Stimulated activated CD8-positive, alpha-beta memory T cell treated with anti-CD3 and anti-CD28 coated beads, Interleukin-4, amount 100 ng/mL, for 1 hour (primary cell): ENCODE results near the gene MRPS12.

Experiments used
- DNase-seq, 2 donors: peaks; one replicate each; pipeline ENCODE4 v3.0.0-alpha.2; 2020; ENCODE audit warnings: low read depth in 2 of 2, low spot score in 1 of 2

MRPS12 gene

DNA sequence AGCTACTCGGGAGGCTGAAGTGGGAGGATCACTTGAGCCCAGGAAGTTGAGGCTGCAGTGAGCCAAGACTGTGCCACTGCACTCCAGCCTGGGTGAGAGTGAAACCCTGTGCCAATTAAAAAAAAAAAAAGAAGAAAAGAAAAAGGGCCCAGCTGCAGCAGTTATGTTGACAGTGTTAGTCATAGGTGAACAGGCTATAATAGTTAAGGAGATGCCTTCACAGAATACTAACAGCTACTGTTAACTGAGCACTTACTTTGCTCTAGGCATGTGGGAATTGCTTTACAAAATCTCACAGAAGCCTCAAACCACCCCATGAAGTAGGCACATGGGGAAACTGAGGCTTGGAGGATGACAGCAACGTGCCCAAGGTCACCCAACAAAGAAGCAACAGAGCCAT lies 40.9 kb downstream of the MRPS12 start:
- DNase-seq = no peak

DNA sequence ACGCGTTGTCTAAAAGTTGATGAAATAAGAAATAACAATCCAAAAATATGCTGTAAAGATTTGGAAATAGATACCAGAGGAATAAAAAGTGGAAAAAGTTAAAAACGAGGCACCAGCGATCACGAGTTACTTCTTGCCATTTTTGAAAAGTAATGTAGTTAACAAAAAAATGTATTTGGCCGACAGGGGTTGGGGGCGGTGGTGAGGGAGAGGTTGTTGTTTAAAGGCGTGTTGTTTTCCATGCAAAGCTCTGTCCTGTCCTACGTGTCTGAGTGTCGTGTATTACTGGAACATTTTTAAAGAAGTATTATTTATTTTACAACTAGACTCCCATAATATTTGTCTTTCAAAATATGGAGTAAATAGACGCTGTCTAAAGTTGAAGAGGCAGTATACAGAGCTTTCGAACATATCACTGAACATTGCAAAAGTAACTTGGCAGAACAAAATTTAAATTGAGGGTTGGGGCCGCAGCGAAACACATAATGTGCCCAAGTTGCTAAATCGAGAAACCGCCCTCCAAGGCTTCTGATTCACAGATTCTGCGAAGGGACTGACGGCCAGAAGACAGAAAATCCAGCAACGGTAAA lies 44.0 kb downstream of the MRPS12 start:
- no peak for DNase-seq

DNA sequence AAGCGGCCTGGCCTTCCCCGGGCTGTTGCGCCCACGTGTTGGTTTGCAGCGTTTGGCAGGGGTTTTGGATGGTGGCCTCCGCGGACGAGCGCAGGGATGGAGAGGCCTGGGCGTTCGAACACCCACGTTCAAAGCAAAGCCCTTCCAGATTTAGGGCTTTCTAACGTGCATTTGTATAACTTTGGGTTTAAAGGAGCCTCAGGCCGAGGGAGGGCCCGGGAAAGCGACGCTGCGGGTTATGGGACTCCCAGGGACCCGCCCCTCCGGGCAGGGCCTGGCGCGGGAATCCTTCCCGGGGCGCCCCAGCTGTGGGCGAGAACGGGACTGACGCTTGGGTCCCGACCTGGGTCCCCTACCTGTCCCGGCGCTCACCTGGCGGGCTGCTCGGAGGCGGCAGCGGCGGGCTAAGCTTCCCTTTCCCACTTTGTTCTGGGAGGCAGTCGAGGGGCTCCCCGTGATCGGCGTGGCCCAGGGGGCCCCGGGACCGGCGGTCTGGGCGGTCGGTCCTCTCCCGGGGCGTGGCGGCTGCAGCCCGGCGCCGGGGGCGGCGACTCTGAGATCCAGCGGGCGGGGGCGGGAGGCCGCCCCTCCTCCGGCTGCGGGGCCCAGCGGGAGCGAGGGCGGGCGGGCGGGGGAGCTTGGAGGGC lies 44.6 kb downstream of the MRPS12 start, which contains the start of gene FBXO17:
TSS of gene FBXO17 (minus strand) at position 529 of the 647 bp plus-strand sequence. CDS start 25,423 bp downstream, outside the sequence.
- DNase-seq = no peak

DNA sequence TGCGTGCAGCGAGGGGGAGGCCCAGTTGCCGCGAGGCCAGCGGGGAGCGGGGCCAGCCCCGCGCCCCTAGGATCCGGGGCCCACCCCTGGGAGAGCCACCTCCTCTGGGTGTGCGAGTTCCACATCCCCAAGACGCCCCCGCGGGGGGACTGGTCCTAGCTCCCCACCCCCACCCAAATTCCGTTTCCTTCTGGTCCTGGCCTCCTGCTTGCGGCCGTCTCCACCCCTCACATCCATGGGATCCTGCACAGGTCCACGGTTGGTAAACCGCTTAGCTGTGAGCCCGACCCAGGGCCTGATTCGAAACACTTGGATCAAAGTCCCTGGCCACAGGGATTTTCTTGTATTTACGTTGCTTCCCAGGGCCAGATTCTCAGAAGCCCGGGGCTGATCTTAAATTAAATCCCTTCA lies 45.1 kb downstream of the MRPS12 start:
- no peak for DNase-seq

DNA sequence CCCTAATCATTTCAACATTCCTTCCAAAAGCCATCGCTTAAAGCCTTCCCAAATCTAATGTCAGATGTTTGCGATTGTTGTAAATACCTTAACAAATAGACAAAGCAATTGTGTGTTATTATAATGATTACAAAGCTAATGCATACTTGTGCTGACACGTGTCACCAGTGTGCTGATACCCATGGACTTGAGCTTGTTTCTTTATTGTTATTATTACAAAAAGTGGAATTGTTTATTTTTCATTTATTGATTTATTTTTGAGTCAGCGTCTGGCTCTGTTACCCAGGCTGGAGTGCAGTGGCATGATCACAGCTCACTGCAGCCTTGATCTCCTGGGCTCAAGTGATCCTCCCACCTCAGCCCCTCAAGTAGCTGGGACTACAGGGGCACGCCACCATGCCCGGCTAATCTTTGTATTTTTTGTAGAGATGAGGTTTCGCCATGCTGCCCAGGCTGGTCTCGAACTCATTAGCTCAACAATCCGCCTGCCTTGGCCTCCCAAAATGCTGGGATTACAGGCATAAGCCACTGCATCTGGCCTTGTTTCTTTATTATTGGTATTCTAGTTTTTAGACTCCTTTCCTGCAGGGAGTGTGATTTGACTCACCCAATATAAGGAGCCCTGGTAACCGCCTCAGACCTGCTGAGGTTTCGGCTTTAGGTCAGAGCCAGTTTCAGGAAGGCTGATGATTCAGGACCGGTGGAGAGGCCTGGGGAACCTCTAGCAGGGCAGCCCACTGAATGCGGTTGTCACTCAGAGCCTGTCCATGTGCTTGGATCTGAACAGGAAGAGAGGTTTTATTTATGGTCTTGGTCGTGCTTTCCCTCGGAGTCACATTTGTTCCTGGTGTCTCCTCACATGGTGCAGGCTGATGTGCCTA lies 46.9 kb downstream of the MRPS12 start:
- DNase-seq = no peak

DNA sequence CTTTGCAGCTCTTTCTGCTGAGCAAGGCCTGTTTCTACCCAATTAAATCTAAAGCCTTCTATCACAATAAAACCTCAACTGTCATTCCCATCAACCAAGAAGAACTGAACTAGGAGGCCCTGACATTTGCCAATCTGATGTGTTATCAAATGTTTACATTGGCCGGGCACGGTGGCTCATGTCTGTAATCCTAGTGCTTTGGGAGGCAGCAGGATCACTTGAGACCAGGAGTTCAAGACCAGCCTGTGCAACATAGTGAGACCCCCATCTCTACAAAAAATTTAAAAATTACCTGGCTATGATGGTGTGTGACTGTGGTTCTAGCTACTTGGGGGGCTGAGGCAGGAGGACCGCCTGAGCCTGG lies 47.6 kb downstream of the MRPS12 start:
- DNase-seq = no peak

DNA sequence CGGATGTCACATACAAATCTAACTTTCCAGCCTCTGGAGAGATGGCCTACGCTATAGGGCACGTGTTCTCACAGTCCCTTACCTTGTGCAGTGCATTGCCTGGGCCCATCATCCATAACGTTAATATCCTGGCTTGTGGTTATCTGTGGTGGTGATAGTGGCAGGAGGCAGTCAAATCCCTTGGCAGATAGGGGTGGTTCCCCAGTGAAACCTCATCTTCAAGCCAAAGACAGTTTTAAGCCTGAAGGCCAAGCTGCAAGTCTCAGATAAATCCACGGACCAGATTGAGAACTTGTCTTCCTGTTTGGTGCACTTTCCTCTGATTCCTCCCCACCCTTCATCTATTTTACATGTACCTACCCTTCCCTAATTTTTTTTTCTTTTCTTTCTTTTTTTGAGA lies 49.1 kb downstream of the MRPS12 start:
- no peak for DNase-seq

DNA sequence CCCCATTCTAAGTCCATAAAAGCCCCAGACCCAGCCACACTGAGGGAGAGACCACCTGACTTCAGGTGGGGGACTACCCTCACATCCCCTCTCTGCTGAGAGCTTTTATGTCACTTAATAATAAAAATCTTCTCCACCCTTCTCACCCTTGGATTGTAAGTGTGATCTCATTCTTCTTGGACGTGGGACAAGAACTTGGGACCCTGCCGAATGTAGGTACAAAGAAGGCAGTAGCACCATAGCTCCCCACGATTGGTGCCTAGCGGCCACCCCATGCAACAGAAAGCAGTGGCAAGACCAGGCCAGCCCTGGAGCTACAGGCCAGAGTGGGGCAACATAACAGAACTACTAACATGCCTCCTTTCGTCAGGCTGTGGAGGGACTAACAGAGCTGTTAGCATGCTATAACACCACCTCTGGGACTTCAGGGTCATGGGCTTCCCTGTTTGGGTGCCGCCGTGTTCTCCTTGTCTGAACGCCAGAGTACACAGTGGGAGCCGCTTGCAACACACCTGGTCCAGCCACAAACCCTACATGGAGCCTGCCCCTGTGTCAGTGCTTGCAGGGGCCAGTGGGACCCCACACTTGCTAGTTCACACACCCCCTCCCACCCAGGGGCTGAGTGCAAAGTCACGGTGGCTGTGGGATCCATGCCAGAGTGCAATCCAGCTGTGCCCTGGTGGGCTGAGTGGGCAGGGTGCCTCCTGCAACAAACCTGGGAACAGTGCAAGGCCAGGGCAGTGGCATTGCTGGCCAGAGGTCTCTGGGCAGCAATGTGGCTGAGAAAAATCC lies 50.0 kb downstream of the MRPS12 start:
- DNase-seq = no peak
